GM21528 (cell line): Measurements from ENCODE around the gene PRKAR2A.

ENCODE experiments used
- ATAC-seq: cut with Tn5 transposase; IDR thresholded peaks from one replicate; pipeline ENCODE4 v1.9.1; 2021; ENCODE audit warnings: mild to moderate bottlenecking, moderate library complexity; ENCODE audit not compliant: unreplicated experiment, low FRiP score

PRKAR2A gene

GRCh38 chr3:48696601-48697000, 151.1 kb downstream of the PRKAR2A start:
- ATAC-seq: no peak
